ENCODE measurements around the gene NKIRAS1. TPM values are rescaled to one million over a fixed set of nuclear protein-coding genes. Genes with fewer than 3 reads are reported as not detected.
A peak's percentile ranks its signal among the peaks of the same experiment; 100 is the strongest.

The NKIRAS1 gene
- total and polyA plus RNA-seq, 2 of the 8 experiments (the other 6 are each of a cell fraction or from before 2014, with no cell fraction given) = 3.4 to 7.0 TPM

GRCh38 chr3:23916152-23916885 is 471 bp downstream of the NKIRAS1 start (continued):
- TF ChIP-seq RAD21 (IDR thresholded peaks at IDR 0.05 in 1 of 2, conservative IDR thresholded peaks at IDR 0.05 in 1 of 2; ENCODE audit: low read depth in 2 of 2, low read length in 2 of 2) = no peak
- no peak for TF ChIP-seq CBX8 (IDR thresholded peaks at IDR 0.05; ENCODE audit: borderline replicate concordance, low read depth, low read length)
- peak; percentile 93; the same call in 1 of the 2 replicates for TF ChIP-seq RBBP5 (IDR thresholded peaks at IDR 0.05; ENCODE audit: borderline replicate concordance, low read depth, low read length)
- peak; percentile 15 for TF ChIP-seq CTBP2 (IDR thresholded peaks at IDR 0.05; ENCODE audit: borderline replicate concordance, insufficient read depth, insufficient read length, low read length)
- TF ChIP-seq SUZ12 (IDR thresholded peaks at IDR 0.05; ENCODE audit: low read length) = 0 out of 2 replicates have a peak, but pooled peaks have one; percentile 31
- no peak; the same call in 1 of the 2 replicates for TF ChIP-seq BACH1 (IDR thresholded peaks at IDR 0.05; ENCODE audit: low read length)
- no peak for TF ChIP-seq NRF1 (IDR thresholded peaks at IDR 0.05; ENCODE audit: low read depth, low read length)
- no peak for TF ChIP-seq CHD7 (IDR thresholded peaks at IDR 0.05; ENCODE audit: insufficient replicate concordance, low read length)
- TF ChIP-seq GABPA (IDR thresholded peaks at IDR 0.05; ENCODE audit: borderline replicate concordance, insufficient read depth, low read length) = no peak

Data from H1 (cell line).